ENCODE measurements around the gene CAPN13.

CAPN13 gene

GRCh38 chr2:30765876-30766470 lies 41.3 kb downstream of the CAPN13 start:
- in situ Hi-C loops (cut with HindIII; ENCODE audit: low sequenced_read_pairs): no loop called here

- in situ Hi-C loops (cut with HindIII; ENCODE audit: low sequenced_read_pairs): no loop called here
Measured at GRCh38 chr2:30765191-30765590, 42.1 kb downstream of the CAPN13 start.

GRCh38 chr2:30764021-30764800 lies 43.0 kb downstream of the CAPN13 start:
- in situ Hi-C loops (cut with HindIII; ENCODE audit: low sequenced_read_pairs): no loop called here

- in situ Hi-C loops (cut with HindIII; ENCODE audit: low sequenced_read_pairs): no loop called here
Measured at GRCh38 chr2:30763151-30763660, 44.0 kb downstream of the CAPN13 start.

GRCh38 chr2:30761226-30761625 lies 46.0 kb downstream of the CAPN13 start:
- in situ Hi-C loops (cut with HindIII; ENCODE audit: low sequenced_read_pairs): no loop called here

- in situ Hi-C loops (cut with HindIII; ENCODE audit: low sequenced_read_pairs): no loop called here
Measured at GRCh38 chr2:30759481-30759880, 47.8 kb downstream of the CAPN13 start.

GRCh38 chr2:30758191-30758651 lies 49.0 kb downstream of the CAPN13 start:
- in situ Hi-C loops (cut with HindIII; ENCODE audit: low sequenced_read_pairs): no loop called here

- in situ Hi-C loops (cut with HindIII; ENCODE audit: low sequenced_read_pairs): no loop called here
Measured at GRCh38 chr2:30757749-30758148, 49.5 kb downstream of the CAPN13 start.

GRCh38 chr2:30756971-30757370 lies 50.3 kb downstream of the CAPN13 start:
- in situ Hi-C loops (cut with HindIII; ENCODE audit: low sequenced_read_pairs): no loop called here

- in situ Hi-C loops (cut with HindIII; ENCODE audit: low sequenced_read_pairs): no loop called here
Measured at GRCh38 chr2:30756051-30756719, 51.1 kb downstream of the CAPN13 start.

GRCh38 chr2:30753630-30754029 lies 53.6 kb downstream of the CAPN13 start:
- in situ Hi-C loops (cut with HindIII; ENCODE audit: low sequenced_read_pairs): no loop called here

- in situ Hi-C loops (cut with HindIII; ENCODE audit: low sequenced_read_pairs): no loop called here
Measured at GRCh38 chr2:30752811-30753210, 54.4 kb downstream of the CAPN13 start.

GRCh38 chr2:30747206-30747605 lies 60.0 kb downstream of the CAPN13 start:
- in situ Hi-C loops (cut with HindIII; ENCODE audit: low sequenced_read_pairs): no loop called here

- in situ Hi-C loops (cut with HindIII; ENCODE audit: low sequenced_read_pairs): no loop called here
Measured at GRCh38 chr2:30744823-30745222, 62.4 kb downstream of the CAPN13 start.

GRCh38 chr2:30741576-30741975 lies 65.7 kb downstream of the CAPN13 start:
- in situ Hi-C loops (cut with HindIII; ENCODE audit: low sequenced_read_pairs): no loop called here

GRCh38 chr2:30738141-30738911 lies 68.9 kb downstream of the CAPN13 start:
- in situ Hi-C loops (cut with HindIII; ENCODE audit: low sequenced_read_pairs): no loop called here

GRCh38 chr2:30737326-30737610 lies 70.0 kb downstream of the CAPN13 start:
- in situ Hi-C loops (cut with HindIII; ENCODE audit: low sequenced_read_pairs): no loop called here

GRCh38 chr2:30736461-30737325 lies 70.6 kb downstream of the CAPN13 start:
- in situ Hi-C loops (cut with HindIII; ENCODE audit: low sequenced_read_pairs): no loop called here

GRCh38 chr2:30733876-30734520 lies 73.2 kb downstream of the CAPN13 start:
- in situ Hi-C loops (cut with HindIII; ENCODE audit: low sequenced_read_pairs): no loop called here

GRCh38 chr2:30732876-30733275 lies 74.4 kb downstream of the CAPN13 start:
- in situ Hi-C loops (cut with HindIII; ENCODE audit: low sequenced_read_pairs): no loop called here
